GM18907 (cell line): Measurements from ENCODE around the gene EYS.

Experiments used
- ATAC-seq: cut with Tn5 transposase; IDR thresholded peaks from one replicate; pipeline ENCODE4 v1.9.1; 2021; ENCODE audit warnings: mild to moderate bottlenecking, moderate library complexity; ENCODE audit not compliant: unreplicated experiment

EYS gene

DNA sequence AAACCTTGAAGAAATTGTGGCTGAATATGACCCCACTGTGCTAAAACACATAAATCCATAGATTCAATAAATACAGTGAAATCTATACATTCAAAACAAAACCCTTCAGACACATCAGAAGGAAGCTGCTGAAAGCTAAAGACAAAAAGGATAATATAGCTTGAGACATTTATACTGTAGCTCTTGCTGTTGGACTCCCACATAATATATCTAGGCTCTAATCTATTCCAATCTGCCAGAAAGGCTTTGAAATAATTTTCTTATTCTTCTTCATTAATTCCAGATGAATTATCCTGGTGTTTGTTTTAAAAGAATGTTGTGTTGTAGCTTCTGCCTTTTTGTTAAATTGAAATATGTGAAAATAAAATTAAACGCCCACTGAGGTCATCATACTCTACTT, 454.0 kb downstream of the EYS start:
- ATAC-seq, result no peak

DNA sequence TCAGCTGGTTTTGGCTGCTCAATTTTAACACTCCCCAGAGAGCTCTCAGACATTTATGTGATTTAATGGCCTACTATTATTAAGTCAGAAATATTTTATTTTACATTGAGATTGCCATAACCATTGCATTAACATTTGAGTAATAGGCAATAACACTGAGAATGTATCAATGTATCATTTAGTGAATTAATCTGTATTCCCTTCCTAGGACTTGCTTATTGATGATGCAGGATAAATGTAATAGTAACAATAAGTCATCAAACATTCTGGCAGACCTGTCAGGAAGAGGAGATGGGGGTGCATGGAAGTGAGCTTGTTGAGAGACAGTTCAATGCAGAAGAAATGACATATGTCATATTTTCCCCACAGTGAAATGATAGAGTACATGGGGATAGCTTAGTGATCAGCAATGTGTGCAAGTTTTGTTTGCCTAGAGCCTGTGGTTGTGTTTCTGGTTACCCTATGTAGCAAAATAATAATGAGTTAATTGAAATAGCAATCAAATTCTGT, 458.9 kb downstream of the EYS start:
- ATAC-seq, result no peak

DNA sequence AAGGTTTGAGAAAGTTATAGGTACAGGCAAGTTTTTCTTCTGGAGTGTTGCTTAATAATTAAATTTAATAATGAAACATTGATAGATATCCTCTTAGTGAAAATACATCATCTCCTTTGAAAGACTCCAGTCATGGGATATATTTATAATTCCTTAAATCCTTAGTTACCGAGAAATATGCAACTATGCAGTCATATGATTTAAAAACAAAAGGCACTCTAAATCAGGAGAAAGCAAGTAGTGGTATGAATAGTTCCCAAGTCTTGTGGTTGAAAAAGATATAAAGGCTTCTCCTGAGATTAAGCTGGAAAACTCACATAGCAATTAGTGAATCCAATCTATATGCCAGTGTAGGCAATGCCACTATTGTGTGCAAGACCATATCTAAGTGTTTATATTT, 475.4 kb downstream of the EYS start:
- no peak for ATAC-seq

DNA sequence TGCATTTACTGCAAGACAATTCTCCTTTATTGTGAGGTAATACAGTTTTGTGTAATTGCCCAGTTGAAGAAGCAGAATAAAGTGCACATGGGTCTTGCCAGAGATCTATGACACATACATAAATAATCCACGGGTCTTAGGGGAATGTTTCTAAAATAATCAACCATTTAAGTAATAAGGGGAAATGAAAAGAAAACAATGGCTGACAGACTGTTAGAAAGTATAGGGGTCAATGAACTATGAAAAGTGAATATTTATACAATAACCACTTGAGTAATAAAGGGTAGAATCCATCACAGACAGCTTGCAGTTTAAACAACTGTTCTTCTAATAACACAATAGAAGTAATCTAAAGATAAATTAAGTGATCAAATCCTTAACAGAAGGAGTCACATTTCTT, 477.2 kb downstream of the EYS start:
- no peak for ATAC-seq

DNA sequence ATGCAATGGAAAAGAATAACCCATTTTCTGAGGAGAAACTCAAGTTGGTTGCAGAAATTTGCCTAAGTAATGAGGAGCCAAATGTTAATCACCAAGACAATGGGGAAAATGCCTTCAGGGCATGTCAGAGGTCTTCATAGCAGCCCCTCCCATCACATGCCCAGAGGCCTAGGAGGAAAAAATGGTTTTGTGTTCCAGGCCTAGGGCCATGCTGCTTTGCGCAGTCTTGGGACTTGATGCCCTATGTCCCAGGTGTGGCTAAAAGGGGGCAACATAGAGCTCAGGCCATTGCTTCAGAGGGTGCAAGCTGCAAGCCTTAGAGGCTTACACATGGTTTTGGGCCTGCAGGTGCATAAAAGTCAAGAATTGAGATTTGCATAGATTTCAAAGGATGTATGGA, 485.9 kb downstream of the EYS start:
- ATAC-seq, result no peak

DNA sequence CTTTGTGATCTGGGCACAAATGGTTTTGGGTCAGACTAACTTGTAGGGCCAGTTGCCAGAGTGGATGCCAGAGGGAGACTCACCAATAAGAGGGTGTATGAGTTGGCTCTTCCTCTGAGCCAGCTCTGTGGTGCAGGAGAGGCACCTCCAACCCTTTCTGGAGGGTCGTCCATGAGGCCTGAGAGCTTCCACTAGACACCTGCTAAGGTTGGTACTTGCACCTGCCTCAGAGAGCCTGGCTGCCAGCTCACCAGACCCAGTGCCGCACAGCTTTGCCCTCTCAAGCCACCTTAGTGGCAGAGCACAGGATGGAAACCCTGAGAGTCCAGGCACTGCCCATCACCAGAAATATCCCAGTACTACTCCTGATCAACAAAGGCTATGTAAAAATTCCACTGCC, 504.3 kb downstream of the EYS start:
- no peak for ATAC-seq

DNA sequence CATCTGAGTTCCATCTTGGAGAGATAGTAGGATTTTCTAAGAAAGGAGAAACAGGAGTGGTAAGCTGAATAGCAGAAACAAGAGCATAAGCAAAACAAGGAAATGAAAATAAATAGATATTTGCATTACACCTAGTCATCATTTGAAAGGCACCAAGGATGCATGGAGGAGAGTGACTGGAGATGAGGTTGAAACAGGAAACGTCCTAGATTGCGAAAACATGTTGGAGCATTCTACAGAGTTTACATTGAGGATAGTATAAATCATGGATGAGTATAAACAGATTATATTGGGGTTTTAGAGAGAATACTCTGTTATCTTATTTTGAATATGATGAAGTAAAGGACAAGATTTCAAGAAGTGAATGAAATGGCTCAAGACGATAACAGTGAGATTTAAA, 507.3 kb downstream of the EYS start:
- ATAC-seq, result no peak

DNA sequence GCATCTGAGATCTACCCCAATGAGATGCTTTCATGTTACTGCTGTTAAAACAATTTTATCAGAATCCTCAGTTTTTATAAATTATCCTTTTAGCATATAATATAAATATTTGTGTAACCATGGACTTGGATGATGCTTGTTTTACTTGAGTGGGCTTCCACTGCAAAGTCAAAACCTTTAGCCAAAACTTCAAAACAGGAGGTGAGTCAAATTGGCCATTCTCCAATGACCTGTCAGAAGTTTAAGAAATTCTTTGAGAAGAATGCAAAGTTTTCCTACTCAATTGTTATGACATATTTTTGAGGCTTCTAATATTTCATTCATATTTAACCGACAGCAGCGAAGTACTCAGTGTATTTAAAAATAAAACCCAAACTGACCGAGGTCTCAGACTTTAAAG, 507.9 kb downstream of the EYS start:
- ATAC-seq, result no peak

DNA sequence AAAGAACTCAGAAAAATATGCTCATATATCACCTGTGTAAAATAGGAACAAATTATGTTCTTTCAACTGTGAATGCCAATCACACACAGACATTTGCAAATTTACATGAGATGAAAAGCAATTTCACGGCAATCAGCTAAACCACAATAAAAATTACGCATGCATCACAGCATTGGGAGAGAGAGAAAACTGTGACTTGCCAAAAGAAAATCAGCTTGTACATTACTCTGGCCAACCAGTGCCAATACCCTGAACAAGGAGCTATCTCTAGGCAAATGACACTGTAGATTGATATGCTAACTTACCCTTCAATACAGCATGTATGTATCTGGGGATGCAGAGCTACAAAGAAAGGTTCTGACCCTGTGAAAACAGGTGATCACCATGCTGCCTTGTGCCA, 515.6 kb downstream of the EYS start:
- no peak for ATAC-seq

DNA sequence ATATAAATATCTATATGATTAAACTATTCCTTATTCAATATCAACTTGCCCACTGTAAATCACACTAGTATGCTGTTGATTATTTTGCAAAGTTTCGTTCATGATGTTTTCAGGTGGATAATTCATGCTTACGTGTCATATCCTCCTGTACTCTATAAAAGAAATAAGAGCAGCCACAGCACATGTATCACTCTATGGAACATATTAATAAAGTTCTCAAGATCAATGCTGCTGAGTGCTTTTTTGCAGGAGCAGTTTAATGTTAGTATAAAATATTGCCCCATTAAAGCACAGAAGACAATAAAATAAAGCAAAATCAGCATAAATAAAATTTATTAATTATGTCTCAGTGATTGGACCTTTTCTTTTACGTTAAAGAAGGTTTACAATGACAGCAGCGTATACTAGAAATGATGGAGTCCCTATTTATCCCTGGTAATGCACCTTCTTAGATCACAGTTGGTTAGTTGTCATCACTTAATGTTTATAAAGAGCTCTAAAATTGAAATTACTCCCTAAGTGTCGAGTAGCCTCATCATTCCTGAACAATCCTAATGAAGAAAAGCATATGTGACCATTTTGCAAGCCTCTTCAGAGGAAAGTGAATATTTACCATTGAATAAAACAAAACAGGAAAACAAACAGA, 517.7 kb downstream of the EYS start:
- ATAC-seq, result no peak

DNA sequence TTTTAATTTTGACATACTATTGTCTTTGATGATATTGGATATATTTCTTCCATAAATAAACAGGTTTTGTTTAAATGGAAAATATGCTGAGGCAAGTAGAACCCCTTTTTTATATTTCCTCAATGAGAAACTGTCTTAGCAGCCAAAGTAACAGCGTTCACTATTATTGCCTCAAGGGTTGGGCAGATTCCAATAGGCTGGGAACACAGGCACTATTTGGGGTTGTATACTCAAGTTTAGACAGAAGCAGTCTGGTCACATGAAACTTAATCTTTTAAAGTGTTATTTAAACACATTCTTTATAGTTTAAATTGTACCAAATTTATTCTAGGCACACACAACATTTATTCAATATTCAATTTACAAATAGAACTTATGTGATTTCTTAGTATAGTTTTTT, 520.2 kb downstream of the EYS start:
- no peak for ATAC-seq

DNA sequence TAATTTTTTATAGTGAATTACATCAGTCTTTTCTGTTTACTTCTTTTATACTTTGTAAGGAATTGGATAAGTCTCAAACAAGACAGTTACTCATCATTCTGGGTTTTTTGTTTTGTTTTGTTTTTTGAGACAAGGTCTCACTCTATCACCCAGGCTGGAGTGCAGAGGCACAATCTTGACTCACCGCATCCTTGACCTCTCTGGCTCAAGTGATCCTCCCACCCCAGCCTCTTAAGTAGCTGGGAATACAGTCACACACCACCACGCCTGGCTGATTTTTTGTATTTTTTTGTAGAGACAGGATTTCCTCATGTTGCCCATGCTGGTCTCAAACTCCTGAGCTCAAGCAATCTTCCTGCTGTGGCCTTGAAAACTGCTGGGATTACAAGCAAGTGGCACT, 524.3 kb downstream of the EYS start:
- ATAC-seq, result no peak

DNA sequence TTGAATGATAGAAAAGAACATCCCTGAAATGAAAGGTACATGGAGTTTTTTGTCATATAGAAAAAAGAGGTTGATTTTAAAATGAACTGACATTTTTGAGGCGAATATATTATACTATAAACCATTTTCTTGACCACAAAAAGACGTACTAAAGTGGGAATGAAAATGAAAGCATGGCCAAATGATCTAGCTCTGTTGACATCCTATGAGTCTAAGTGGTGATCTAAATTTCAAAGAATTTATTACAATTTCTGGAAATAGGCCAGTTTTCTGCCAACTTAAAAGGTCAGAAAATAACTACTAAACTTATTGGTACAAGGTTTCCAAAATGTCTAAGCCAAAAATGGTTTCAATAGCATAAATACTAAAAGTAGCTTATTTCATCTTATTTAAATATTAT, 536.8 kb downstream of the EYS start:
- no peak for ATAC-seq

DNA sequence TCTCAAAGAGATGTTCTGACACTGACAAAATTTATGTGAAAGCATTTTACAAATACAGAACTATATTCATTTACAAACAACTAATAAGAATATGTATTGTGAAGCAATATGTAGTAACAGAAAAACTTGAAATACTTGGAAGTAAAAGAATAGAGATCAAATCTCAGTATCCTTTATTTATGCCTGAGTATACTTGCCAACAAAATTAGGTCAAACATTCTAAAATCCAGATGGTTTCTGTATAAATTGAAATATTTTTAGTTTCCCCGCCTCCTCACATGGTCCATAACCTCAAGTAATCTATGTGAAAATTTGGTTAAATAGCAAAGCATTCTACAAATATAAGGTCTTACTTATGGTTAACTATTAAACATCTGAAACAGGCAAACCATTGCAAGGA, 545.4 kb downstream of the EYS start:
- ATAC-seq, result no peak

DNA sequence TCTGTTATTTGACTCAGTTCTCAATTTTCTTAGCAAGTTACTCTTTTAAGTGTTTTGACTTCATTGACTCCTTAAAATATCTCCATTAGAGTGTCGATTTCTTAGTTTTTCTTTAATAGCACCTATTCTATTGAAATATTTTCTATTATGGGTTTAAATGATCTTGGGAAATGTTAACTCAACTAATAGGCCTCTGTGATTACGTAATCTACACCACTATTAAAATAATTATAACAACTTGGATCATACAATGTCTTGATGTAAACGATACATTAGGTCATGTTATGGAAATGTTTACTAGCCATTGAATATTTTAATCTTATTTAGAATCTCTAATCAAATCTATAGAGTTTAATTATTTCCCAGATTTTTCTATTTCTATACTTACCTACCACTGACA, 550.0 kb downstream of the EYS start:
- ATAC-seq, result no peak

DNA sequence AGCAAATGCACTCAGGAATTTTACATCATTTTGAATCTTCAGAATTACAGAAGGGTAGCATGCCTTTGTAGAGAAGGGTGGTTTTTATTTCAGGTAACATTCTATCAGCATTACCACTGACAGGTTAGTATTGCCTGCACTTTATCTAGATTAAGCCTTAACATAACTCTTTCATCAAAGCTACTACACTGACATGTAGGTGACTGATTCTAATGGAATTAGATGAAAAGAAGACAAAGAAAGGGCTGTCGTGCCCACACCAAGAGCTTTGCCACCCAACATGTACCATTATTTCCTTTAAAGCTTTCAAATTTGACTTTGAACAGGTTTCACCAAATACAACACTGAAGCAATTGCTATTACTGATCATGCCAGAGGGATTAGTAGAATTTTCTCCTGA, 551.9 kb downstream of the EYS start:
- no peak for ATAC-seq

DNA sequence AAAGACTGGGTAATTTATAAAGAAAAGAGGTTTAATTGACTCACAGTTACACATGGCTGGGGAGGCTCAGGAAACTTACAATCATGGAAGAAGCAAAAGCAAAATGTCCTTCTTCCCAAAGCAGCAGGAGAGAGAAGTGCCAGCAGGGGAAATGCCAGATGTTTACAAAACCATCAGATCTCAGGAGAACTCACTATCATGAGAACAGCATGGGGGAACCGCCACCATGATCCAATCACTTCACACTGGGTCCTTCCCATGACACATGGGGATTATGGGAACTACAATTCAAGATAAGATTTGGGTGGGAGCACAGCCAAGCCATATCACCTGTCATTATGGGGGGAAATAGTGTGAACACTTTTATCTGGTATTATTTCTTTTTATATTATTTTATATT, 557.2 kb downstream of the EYS start:
- no peak for ATAC-seq

DNA sequence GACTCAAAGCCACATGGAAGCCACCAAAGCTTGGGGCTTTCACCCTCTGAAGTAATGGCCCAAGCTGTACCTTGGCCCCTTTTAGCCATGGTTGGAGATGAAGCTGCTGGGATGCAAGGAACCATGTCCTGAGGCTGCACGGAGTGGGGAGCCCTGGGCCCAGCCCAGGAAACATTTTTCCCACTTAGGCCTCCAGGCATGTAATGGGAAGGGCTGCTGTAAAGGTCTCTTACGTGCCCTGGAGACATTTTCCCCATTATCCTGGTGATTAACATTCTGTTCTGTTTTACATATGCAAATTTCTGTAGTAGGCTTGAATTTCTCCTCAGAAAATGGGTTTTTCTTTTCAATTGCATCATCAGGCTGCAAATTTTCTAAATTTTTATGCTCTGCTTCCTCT, 558.2 kb downstream of the EYS start:
- no peak for ATAC-seq

DNA sequence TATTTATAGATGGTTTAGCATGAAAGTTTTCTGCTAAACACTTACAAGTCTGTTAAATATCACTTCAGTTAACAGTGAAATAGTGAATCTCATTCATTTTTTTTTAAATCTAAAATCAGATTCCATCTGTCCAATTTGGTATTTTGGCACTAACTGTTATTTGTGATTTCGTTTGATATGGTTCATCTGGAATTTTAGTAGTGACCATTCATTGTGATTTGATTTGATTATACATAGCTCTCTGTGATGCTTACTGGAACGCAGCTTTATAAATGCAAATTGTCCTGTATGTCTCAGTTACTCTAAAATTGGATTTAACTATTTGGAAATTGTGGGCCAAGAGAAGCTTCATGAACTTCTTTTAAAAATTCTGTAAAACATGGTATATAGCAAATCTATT, 571.5 kb downstream of the EYS start:
- no peak for ATAC-seq

DNA sequence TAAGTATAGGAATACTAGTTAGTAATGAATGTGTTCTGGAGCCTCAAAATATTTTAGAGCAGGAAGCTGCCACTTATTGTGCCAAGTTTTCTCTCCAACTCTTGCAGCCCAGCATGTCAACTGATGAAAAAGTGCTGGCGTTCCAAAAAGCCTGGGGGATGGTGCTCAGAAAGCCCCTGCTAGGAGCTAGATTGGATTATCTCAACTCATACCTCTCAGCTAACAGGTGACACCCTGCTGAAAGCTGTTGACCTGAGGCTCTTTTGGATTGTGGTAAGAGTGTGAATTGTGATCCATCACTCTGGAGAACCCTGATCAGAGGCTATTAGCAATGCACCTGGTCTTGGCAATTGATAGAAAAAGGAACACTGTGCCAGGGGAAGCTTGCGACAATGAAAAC, 580.4 kb downstream of the EYS start:
- no peak for ATAC-seq

DNA sequence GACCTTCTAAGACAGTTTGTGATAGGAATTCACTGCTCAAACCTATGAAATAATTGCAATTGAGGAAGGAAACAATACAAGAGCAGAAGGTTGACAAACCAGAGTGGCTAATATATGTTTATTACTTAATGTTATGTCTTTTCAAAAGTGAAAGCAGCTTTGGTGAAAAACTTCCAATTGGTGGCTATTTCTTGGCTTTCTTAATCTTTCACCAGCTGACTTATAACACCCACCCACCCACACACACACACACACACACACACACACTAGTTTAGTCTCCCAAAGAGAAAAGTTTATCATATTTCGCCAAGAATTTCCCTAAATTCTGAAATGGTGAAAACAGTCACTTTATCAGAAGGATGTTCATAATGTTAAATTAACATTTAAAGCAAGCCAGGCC, 583.5 kb downstream of the EYS start:
- ATAC-seq, result no peak

DNA sequence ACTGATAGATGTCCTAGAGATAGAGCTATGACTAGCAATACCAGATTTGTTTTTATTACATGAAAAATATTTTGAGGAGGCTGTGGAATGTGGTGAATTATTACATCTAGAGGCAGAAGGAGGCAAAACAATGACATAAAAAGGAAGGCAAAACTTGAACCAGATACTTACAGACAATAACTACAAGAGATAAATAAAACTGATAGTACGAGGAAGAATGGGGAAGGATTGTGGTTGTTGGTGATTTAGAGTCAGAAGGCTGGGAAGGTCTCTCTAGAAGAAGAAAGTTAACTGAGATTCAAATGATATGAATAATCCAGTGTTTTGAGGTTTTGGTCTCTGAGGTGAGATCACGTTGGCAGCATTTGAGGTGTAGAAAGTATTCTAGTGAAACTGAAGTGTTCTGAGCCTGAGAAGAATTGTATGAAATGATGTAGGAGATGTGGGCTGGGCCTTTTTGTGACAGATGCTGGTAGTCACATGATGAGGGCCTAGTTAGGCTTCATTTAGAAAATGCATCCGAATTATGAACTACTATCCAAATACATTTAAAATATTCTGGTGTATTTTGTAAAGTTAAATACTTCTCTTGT, 589.1 kb downstream of the EYS start:
- no peak for ATAC-seq

DNA sequence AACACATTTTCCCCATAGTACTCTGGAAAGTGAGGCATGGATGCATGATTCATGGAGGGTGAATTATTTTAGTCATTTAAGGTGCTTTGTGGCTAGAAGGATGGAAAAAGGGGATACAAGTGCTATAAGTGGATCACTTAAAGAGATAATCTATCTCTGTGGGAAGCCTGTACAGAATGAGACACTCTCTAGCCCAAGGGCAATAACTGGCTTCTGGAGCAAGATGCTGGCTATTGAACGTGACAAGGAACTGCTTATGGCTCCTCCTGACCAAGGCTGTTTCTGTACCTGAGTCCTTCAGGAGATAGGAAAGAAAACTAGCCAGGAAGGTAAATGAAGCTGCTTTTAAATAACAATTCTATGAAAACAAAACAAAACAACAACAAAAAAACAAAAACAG, 590.7 kb downstream of the EYS start:
- no peak for ATAC-seq
